Astrocyte (in vitro differentiated cells and primary cell): Measurements from ENCODE around the gene ETV6.

Source experiments
- CTCF ChIP-seq: IDR thresholded peaks from 2 replicates; pipeline ENCODE4 v1.5.1; 2011; ENCODE audit warnings: low read depth, mild to moderate bottlenecking, inconsistent platforms, low read length, moderate library complexity; ENCODE audit not compliant: insufficient read depth
- EZH2 ChIP-seq: IDR thresholded peaks from 2 replicates; pipeline ENCODE4 v1.6.1; 2012; ENCODE audit warnings: mild to moderate bottlenecking, low read length, inconsistent platforms; ENCODE audit not compliant: insufficient read depth

- no peak for TF ChIP-seq CTCF
- no peak for TF ChIP-seq EZH2
These were observed 108.1 kb downstream of the ETV6 start for GRCh38 chr12:11757531-11757930.
